Brain microvascular endothelial cell (primary cell): Measurements from ENCODE around the gene CAPN7.

Experiments
- DNase-seq: peaks from one replicate; pipeline ENCODE4 v3.0.0-alpha.2; 2020
- H3K27ac ChIP-seq: fragments of 250-450 bp; sonication (Bioruptor Pico); 2 replicates; pipeline ENCODE4 v1.5.1; 2020; ENCODE audit warnings: mild to moderate bottlenecking, moderate library complexity
- H3K27me3 ChIP-seq: fragments of 250-450 bp; sonication (Bioruptor Pico); replicated peaks from 2 replicates; pipeline ENCODE4 v1.5.1; 2020; ENCODE audit warnings: mild to moderate bottlenecking
- H3K36me3 ChIP-seq: fragments of 250-450 bp; sonication (Bioruptor Pico); replicated peaks from 2 replicates; pipeline ENCODE4 v1.5.1; 2020; ENCODE audit warnings: mild to moderate bottlenecking
- H3K4me3 ChIP-seq: 2 replicates; pipeline ENCODE4 v1.5.1; 2011; ENCODE audit warnings: low read depth, mild to moderate bottlenecking, control low read depth, low read length, moderate library complexity
- CTCF ChIP-seq: IDR thresholded peaks from 2 replicates; pipeline ENCODE4 v1.5.1; 2011; ENCODE audit warnings: low read depth, mild to moderate bottlenecking, moderate library complexity, low read length, control low read depth, inconsistent platforms; ENCODE audit errors: missing control alignments
- in situ Hi-C: cut with HindIII; loops from 2 replicates; pipeline ENCODE4 v1.10.0; 2017; ENCODE audit warnings: low sequenced_read_pairs, low pct_ligation_motif_present

The CAPN7 gene

DNA sequence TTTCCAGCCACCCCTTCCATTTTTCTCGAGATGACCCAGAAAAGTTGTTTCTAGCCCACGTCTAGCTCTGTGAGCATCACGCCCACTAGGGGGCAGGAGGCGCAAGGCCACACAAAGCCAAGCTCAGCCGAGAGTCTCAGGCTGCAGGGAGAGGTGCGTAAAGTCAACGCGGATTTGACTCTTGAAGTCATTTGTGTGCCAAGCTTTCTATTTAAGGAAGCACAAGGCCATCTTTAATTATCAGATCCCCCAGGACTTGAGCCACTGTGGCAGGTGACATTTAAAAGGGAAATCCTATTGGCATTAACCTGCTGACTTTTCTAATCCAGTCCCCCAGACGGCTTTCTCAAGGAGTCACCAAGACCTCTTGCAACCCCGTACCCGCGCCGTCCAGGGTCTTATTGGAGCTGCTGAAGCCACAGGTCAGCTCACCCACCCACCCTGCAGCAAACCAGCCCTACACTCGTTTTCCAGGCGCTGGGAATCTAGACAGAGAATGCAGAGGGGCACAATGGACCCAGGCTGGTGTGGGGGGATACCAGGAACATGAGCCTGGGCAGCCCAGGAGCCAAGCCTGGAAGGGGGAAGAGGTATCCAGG lies 62.1 kb downstream of the CAPN7 start:
- no peak overlapping the region for H3K27ac ChIP-seq
- DNase-seq: peak; percentile 82
- H3K36me3 ChIP-seq: no peaks in the 10 kb centered on the region
- no peaks in the 10 kb centered on the region for H3K27me3 ChIP-seq
- H3K4me3 ChIP-seq: no peak overlapping the region
- in situ Hi-C loops: no loop called here
- TF ChIP-seq CTCF: peak; percentile 98

- Histone ChIP-seq H3K27ac (peak overlapping the region; percentile 60), H3K4me3 (peak overlapping the region; percentile 15), H3K36me3 (no peaks in the 10 kb centered on the region), H3K27me3 (no peaks in the 10 kb centered on the region)
- TF ChIP-seq CTCF: no peak
- peak; percentile 97 for DNase-seq
- in situ Hi-C loops: no loop called here
Observed at GRCh38 chr3:15269091-15269989, 63.3 kb downstream of the CAPN7 start.

DNA sequence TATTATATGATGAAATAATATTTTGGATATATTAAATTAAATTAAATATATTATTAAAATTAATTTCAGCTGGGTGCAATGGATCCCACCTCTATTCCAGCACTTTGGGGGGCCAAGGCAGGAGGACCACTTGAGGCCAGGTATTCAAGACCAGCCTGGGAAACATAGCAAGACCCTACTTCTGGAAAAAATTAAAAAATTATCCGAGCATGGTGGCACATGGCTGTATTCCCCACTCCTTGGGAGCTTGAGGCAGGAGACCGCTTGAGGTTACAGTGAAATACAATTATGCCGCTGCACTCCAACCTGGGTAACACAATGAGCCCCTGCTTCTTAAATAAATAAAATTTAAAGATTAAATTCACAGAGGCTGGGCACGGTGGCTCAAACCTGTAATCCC lies 65.0 kb downstream of the CAPN7 start:
- in situ Hi-C loops: no loop called here
- H3K36me3 ChIP-seq: no peaks in the 10 kb centered on the region
- H3K4me3 ChIP-seq: no peak overlapping the region
- TF ChIP-seq CTCF: no peak
- no peak for DNase-seq
- H3K27me3 ChIP-seq: no peaks in the 10 kb centered on the region
- H3K27ac ChIP-seq: no peak overlapping the region

DNA sequence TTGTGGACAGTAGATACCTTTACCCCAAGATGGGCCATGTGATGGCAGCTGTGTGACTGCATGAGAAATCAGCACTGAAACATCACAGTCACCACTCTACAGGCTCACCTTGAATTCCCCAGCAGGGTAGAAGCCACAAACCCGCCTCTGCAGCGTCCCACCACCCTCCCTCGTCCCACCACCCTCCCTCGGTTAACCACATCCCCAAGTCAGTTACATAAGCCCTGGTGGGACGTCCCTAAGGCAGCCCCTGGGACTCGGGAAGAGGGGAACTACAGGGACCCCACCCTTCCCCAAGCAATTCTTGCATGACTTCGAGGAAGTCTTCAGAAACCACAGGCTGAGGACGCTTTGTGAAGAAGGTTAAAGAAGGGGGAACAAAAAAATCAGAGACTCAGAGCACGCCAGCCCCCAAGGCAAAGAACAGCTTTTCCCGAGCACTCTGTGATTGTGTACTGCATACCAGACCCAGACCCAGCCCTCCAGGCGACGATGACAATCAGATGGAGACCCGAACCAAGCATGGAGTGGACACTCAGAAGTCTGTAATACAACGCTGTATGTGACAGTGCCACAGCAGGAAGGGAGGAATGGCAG lies 65.8 kb downstream of the CAPN7 start:
- H3K27ac ChIP-seq: no peak overlapping the region
- DNase-seq: no peak
- in situ Hi-C loops: no loop called here
- no peak for TF ChIP-seq CTCF
- no peaks in the 10 kb centered on the region for H3K36me3 ChIP-seq
- H3K27me3 ChIP-seq: no peaks in the 10 kb centered on the region
- no peak overlapping the region for H3K4me3 ChIP-seq

DNA sequence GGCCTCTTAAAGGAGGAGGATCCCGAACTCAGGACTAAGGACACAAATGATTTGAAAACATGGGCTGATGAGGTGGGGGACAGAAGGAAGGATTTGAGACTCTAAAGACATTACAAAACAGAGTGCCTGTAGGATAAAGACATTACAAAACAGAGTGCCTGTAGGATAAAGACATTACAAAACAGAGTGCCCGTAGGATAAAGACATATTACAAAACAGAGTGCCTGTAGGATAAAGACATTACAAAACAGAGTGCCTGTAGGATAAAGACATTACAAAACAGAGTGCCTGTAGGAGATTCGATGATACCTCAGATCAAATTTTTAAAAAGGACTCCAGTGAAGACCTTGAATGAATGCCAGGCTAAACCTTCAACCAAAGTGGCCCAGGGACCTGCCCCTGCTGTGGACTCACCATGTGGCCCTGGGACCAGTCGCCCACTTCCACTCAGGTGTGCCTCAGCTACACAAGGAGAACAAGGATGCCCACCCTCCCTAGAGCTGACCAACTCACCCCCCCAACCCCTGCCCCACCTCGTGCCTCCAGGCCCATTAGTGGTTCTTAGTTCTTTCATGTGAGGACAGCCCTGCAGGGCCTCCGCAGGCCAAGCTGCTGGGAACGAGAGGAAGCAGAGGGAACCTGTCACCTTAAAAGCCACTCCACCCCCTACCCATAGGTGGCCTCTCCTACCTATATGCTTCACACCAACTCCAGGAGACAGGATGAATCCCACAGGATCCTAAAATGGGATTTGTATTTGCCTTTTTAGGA lies 66.6 kb downstream of the CAPN7 start:
- in situ Hi-C loops: no loop called here
- Histone ChIP-seq H3K36me3 (no peaks in the 10 kb centered on the region), H3K27me3 (no peaks in the 10 kb centered on the region), H3K27ac (no peak overlapping the region), H3K4me3 (no peak overlapping the region)
- no peak for DNase-seq
- TF ChIP-seq CTCF: no peak
